ENCODE results near the gene ATP10A.

DNA sequence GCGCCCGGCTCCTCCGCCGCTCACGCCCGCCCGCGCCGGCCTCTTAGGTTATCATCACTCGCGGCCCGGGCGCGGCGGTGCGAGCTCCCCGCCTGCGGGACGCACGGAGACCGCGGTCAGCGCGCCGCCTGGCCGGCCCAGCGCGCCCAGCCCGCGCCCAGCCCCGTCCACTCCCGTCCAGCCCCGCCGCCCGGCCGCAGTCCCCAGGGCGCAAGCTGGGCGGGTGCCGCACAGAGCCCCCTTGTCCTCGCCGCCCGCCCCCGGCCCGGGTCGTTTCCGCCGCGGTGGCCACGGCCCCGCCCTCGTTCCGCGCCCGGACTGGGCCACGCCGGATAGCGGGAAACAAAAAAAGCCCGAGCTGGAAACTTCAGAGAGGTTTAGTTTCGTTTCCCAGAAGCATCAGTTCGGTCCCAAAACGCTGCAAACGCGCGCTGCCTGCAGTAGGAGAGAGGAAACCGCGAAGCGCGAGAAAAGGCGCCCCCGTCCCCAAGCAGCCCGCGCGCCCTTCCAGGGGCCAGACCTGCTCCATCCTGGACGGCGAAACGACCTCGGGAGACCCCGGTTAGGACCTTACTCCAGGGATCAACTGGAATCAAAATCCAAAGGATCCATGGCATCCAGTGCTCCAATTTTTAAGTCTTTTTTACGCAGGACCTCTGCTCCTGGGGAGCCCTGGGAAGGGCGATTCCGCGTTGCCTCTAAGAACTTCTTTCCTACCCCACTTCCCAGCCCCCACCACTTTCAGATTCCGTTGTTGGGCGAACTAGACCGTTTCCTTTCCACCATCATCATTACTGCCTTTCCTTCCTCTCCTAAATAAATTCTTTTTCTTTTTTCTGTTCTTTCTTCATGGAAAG, at the start of gene ATP10A:
- TF ChIP-seq POLR2AphosphoS5 (IDR thresholded peaks at IDR 0.05; ENCODE audit: borderline replicate concordance, low read depth, low read length) (no peak), FOXP2 (optimal IDR thresholded peaks at IDR 0.05; ENCODE audit: control extremely low read depth, extremely low read length, insufficient read depth) (no peak), EZH2 (IDR thresholded peaks at IDR 0.05) (no peak)
